H1 (cell line): ENCODE data around the gene IFITM10. TPM values are rescaled to one million over a fixed set of nuclear protein-coding genes. Genes with fewer than 3 reads are reported as not detected.

Source experiments
- CTCF ChIA-PET: fragments of 300-600 bp; sonication (Branson Sonifier 250); formaldehyde crosslinking; loops from one replicate; lab custom pipeline; 2021; ENCODE audit not compliant: partially characterized antibody; lab: Charles Lee
- POLR2A ChIA-PET: fragments of 300-600 bp; sonication (Branson Sonifier 250); formaldehyde crosslinking; loops from one replicate; lab custom pipeline; 2021; ENCODE audit warnings: inconsistent platforms; ENCODE audit not compliant: partially characterized antibody; lab: Charles Lee
- DNase-seq, 2 experiments: peaks; one replicate each; pipeline versions ENCODE4 v3.0.0 to v3.0.0-alpha.2; 2010 to 2022; ENCODE audit warnings: low spot score in 2 of 2, low read depth in 1 of 2, mixed read lengths in 1 of 2
- FAIRE-seq: peaks from 2 replicates; lab custom pipeline; 2011; peaks lifted over from hg19 to GRCh38; lab: Jason Lieb, UNC
- H2AFZ ChIP-seq: 2 replicates; pipeline ENCODE4 v1.8.1; 2012; ENCODE audit warnings: low read length, inconsistent platforms
- H2AK5ac ChIP-seq: 2 replicates; pipeline ENCODE4 v1.6.1; 2013; ENCODE audit warnings: low read depth, low read length
- H2BK120ac ChIP-seq: replicated peaks from 2 replicates; pipeline ENCODE3; 2013; ENCODE audit warnings: low read depth, low read length, inconsistent platforms
- H2BK12ac ChIP-seq: 2 replicates; pipeline ENCODE4 v1.6.1; 2013; ENCODE audit warnings: low read depth, low read length
- H2BK15ac ChIP-seq: 2 replicates; pipeline ENCODE4 v1.6.1; 2013; ENCODE audit warnings: low read length
- H2BK20ac ChIP-seq: 2 replicates; pipeline ENCODE4 v1.6.1; 2013; ENCODE audit warnings: low read length
- H2BK5ac ChIP-seq: 2 replicates; pipeline ENCODE4 v1.6.1; 2013; ENCODE audit warnings: low read depth, low read length
- H3K14ac ChIP-seq: 2 replicates; pipeline ENCODE4 v1.6.1; 2013; ENCODE audit warnings: inconsistent platforms; ENCODE audit not compliant: insufficient read length
- H3K18ac ChIP-seq: 2 replicates; pipeline ENCODE4 v1.6.1; 2013; ENCODE audit warnings: low read length; ENCODE audit errors: extremely low read depth
- H3K23ac ChIP-seq: 2 replicates; pipeline ENCODE4 v1.6.1; 2013; ENCODE audit warnings: inconsistent platforms; ENCODE audit not compliant: insufficient read length
- H3K23me2 ChIP-seq: 2 replicates; pipeline ENCODE4 v1.6.1; 2013; ENCODE audit warnings: low read depth, low read length
- H3K27ac ChIP-seq: 2 replicates; pipeline ENCODE4 v1.6.1; 2011; ENCODE audit warnings: low read depth, low read length, inconsistent platforms
- H3K27me3 ChIP-seq, 4 experiments: replicated peaks in 1 of 4; 1 replicate in 1 of 4; 2 replicates in 3 of 4; pipeline versions ENCODE4 v1.6.1 to v1.8.1; 2011 to 2013; ENCODE audit warnings: low read length in 3 of 4, mild to moderate bottlenecking in 3 of 4, inconsistent platforms in 2 of 4, mixed read lengths in 2 of 4, moderate library complexity in 1 of 4; ENCODE audit not compliant: control insufficient read depth in 3 of 4, insufficient read depth in 3 of 4; ENCODE audit errors: extremely low read depth in 1 of 4
- H3K36me3 ChIP-seq, 4 experiments: 2 replicates each; pipeline versions ENCODE4 v1.6.1 to v1.8.1; 2011 to 2013; ENCODE audit warnings: mild to moderate bottlenecking in 4 of 4, low read length in 3 of 4, moderate library complexity in 2 of 4, control low read depth in 1 of 4, inconsistent platforms in 1 of 4; ENCODE audit not compliant: insufficient read depth in 4 of 4, control insufficient read depth in 2 of 4
- H3K4ac ChIP-seq: replicated peaks from 2 replicates; pipeline ENCODE3; 2013; ENCODE audit warnings: low read length, low read depth, mixed read lengths, inconsistent platforms; ENCODE audit not compliant: insufficient read length
- H3K4me1 ChIP-seq, 4 experiments: replicated peaks in 1 of 4; 1 replicate in 1 of 4; 2 replicates in 3 of 4; pipeline versions ENCODE4 v1.6.1 to v1.8.1; 2011 to 2013; ENCODE audit warnings: low read length in 3 of 4, inconsistent platforms in 2 of 4, mixed read lengths in 1 of 4; ENCODE audit not compliant: insufficient read depth in 4 of 4, control insufficient read depth in 3 of 4
- H3K4me2 ChIP-seq, 2 experiments: 2 replicates each; pipeline versions ENCODE4 v1.6.1 to v1.8.1; 2011 to 2013; ENCODE audit warnings: low read depth in 2 of 2, low read length in 2 of 2, control low read depth in 1 of 2, inconsistent platforms in 1 of 2, mild to moderate bottlenecking in 1 of 2; ENCODE audit not compliant: insufficient read depth in 1 of 2
- H3K4me3 ChIP-seq, 4 experiments: fragments of 200-600, 300-600 bp in 1 of 4; sonication (generic), shearing (Covaris generic), sonication (Bioruptor Twin) in 1 of 4; 2 replicates each; pipeline versions ENCODE4 v1.5.1 to v1.8.1; 2011 to 2016; ENCODE audit warnings: low read length in 4 of 4, low read depth in 3 of 4, control low read depth in 2 of 4, inconsistent platforms in 2 of 4, mild to moderate bottlenecking in 2 of 4, mixed read lengths in 1 of 4, moderate library complexity in 1 of 4; ENCODE audit not compliant: insufficient read depth in 2 of 4; ENCODE audit errors: extremely low read depth in 1 of 4
- H3K56ac ChIP-seq: replicated peaks from 2 replicates; pipeline ENCODE3; 2013; ENCODE audit warnings: low read depth, mild to moderate bottlenecking, mixed read lengths, low read length, inconsistent platforms; ENCODE audit not compliant: insufficient read length
- H3K79me1 ChIP-seq: 2 replicates; pipeline ENCODE4 v1.6.1; 2013; ENCODE audit warnings: low read depth, low read length, control low read depth
- H3K79me2 ChIP-seq, 2 experiments: 2 replicates each; pipeline versions ENCODE4 v1.6.1 to v1.8.1; 2012 to 2013; ENCODE audit warnings: low read length in 2 of 2, mild to moderate bottlenecking in 2 of 2, inconsistent platforms in 1 of 2; ENCODE audit not compliant: insufficient read depth in 2 of 2, control insufficient read depth in 1 of 2
- H3K9ac ChIP-seq, 4 experiments: replicated peaks in 1 of 4; 1 replicate in 1 of 4; 2 replicates in 3 of 4; pipeline versions ENCODE4 v1.6.1 to v1.8.1; 2011 to 2013; ENCODE audit warnings: low read depth in 3 of 4, low read length in 3 of 4, control low read depth in 2 of 4, mild to moderate bottlenecking in 2 of 4, moderate library complexity in 2 of 4, inconsistent platforms in 1 of 4; ENCODE audit errors: extremely low read depth in 1 of 4
- H3K9me3 ChIP-seq, 2 experiments: 2 replicates each; pipeline versions ENCODE4 v1.6.1 to v1.8.1; 2012 to 2013; ENCODE audit warnings: mild to moderate bottlenecking in 2 of 2, moderate library complexity in 2 of 2, control low read depth in 1 of 2, inconsistent platforms in 1 of 2, low read depth in 1 of 2, low read length in 1 of 2, mixed read lengths in 1 of 2; ENCODE audit not compliant: insufficient read depth in 2 of 2
- H4K20me1 ChIP-seq, 2 experiments: replicated peaks in 1 of 2; 2 replicates each; pipeline versions ENCODE3 to v1.8.1; 2011 to 2013; ENCODE audit warnings: inconsistent platforms in 2 of 2, low read length in 2 of 2, mild to moderate bottlenecking in 1 of 2; ENCODE audit not compliant: insufficient read depth in 2 of 2, control insufficient read depth in 1 of 2
- H4K5ac ChIP-seq: 2 replicates; pipeline ENCODE4 v1.6.1; 2013; ENCODE audit warnings: low read length, low read depth, mixed read lengths, inconsistent platforms; ENCODE audit not compliant: insufficient read length
- H4K8ac ChIP-seq: 2 replicates; pipeline ENCODE4 v1.8.0; 2013; ENCODE audit warnings: mild to moderate bottlenecking, moderate library complexity, low read length, inconsistent platforms; ENCODE audit not compliant: insufficient read depth; ENCODE audit errors: extremely low read depth
- H4K91ac ChIP-seq: replicated peaks from 2 replicates; pipeline ENCODE3; 2013; ENCODE audit warnings: low read length, mixed read lengths, inconsistent platforms; ENCODE audit not compliant: insufficient read length
- BCL11A ChIP-seq, 2 experiments: IDR thresholded peaks; one replicate each; pipeline ENCODE4 v1.6.1; 2011; ENCODE audit warnings: low read depth in 2 of 2, low read length in 2 of 2, mild to moderate bottlenecking in 2 of 2
- CHD2 ChIP-seq: IDR thresholded peaks from 2 replicates; pipeline ENCODE4 v1.6.1; 2012; ENCODE audit warnings: low read length, improper control_type of control experiment
- PHF8 ChIP-seq: fragments of 200-600 bp; sonication (generic); conservative IDR thresholded peaks from 2 replicates; pipeline ENCODE4 v1.7.1; 2012; ENCODE audit warnings: low read depth, mild to moderate bottlenecking, inconsistent platforms, low read length, moderate library complexity
- SIN3A ChIP-seq, 2 experiments: IDR thresholded peaks in 1 of 2; conservative IDR thresholded peaks in 1 of 2; 2 replicates each; pipeline ENCODE4 v1.6.1; 2011 to 2012; ENCODE audit warnings: low read length in 2 of 2, improper control_type of control experiment in 1 of 2, low read depth in 1 of 2, mild to moderate bottlenecking in 1 of 2
- WGBS, 2 experiments: shearing (Covaris generic) in 1 of 2; methylation state at CpG; one replicate each; pipeline versions ENCODE4 v1.1.6 to v1.1.7; 2013 to 2015; ENCODE audit warnings: low lambda C conversion rate in 2 of 2, mixed read lengths in 2 of 2, inconsistent platforms in 1 of 2, low coverage in 1 of 2, missing lambda C conversion rate in 1 of 2; ENCODE audit not compliant: insufficient replicate concordance in 2 of 2, insufficient coverage in 1 of 2, insufficient read length in 1 of 2; ENCODE audit errors: extremely low coverage in 1 of 2, missing lambda C conversion rate in 1 of 2; 5-methylcytosine and 5-hydroxymethylcytosine counted together
- polyA plus RNA-seq, 7 experiments: library from polyadenylated mRNA; depleted of rRNA in 3 of 7; stranded (reverse) in 5 of 7; unstranded in 2 of 7; fragments of >200 nt in 5 of 7; fragments of 200-250 nt in 2 of 7; gene quantifications; 1 replicate in 5 of 7; 2 replicates in 1 of 7; 4 replicates in 1 of 7; pipeline versions ENCODE4 v1.2.1 to v1.2.3, GENCODE V29; 2011 to 2013; ENCODE audit warnings: missing spikeins in 2 of 7, mixed read lengths in 2 of 7
- total RNA-seq: library from RNA; stranded (reverse); fragmentation: NEBNext Ultra II Directional; extraction: Animal tissue kit (Norgen Biotek cat#: 25700); gene quantifications from 2 replicates; pipeline ENCODE4 v1.2.1, GENCODE V29; 2021

IFITM10 gene
- total and polyA plus RNA-seq, 2 of the 8 experiments (the other 6 are each of a cell fraction or from before 2014, with no cell fraction given) = 0.08 to 0.22 TPM

DNA sequence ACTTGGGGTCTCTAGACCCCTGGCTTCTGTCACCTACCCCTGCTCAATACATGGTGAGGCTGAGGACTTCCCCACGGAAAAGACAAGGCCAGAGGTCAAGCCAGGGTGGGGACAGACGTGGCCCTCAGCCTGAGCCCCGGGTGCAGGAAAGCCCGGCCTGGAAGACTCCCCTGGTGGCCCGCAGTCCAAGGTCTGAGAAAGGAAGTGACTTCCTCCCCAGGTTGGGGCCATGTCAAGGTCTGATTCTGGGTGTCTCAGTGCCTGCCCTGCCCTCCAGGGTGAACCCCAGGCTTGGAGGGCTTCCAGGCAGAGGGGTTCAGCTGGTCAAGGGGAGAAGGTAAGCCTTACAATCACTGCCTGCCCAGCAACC is 9.4 kb upstream of the IFITM10 start:
- Histone ChIP-seq H3K9me3 (no peaks in the 10 kb centered on the region), H4K20me1 (peaks cover 4 to 12% of the 10 kb centered on the region in 2 experiments), H3K4me3 (no peak overlapping the region), H3K4me1 (peaks cover 0 to 8% (median 5%) of the 10 kb centered on the region in 4 experiments; a peak in 5 of 7 replicates), H3K4me2 (no peak overlapping the region), H2BK120ac (no peak overlapping the region), H3K27me3 (no peaks in the 10 kb centered on the region), H3K56ac (no peak overlapping the region), H4K8ac (no peak overlapping the region), H3K9ac (no peak overlapping the region), H3K23ac (no peak overlapping the region), H2BK5ac (no peak overlapping the region), H3K23me2 (peaks cover 6% of the 10 kb centered on the region; the same call in 1 of the 2 replicates), H4K5ac (no peak overlapping the region), H3K36me3 (peaks cover 0 to 21% (median 6%) of the 10 kb centered on the region in 4 experiments; a peak in 5 of 8 replicates), H2BK15ac (no peak overlapping the region), H2BK20ac (no peak overlapping the region), H3K4ac (no peak overlapping the region), H3K18ac (no peak overlapping the region), H2AK5ac (no peak overlapping the region), H2AFZ (no peak overlapping the region), H3K79me2 (peaks cover 0 to 12% of the 10 kb centered on the region in 2 experiments; a peak in 2 of 4 replicates), H2BK12ac (no peak overlapping the region), H3K79me1 (0 out of 2 replicates have a peak, but pooled peaks cover 2% of the 10 kb centered on the region), H3K27ac (no peak overlapping the region), H3K14ac (no peak overlapping the region), H4K91ac (no peak overlapping the region)
- POLR2A ChIA-PET = no interaction called here
- CTCF ChIA-PET = no interaction called here
- WGBS, 2 experiments = 84% methylated on average over 5 of the region's 5 CpGs; no CpG with 5 or more reads in 1 of the 2 experiments
- FAIRE-seq (no peak), DNase-seq (no peak)
- TF ChIP-seq PHF8 = no peak
- TF ChIP-seq CHD2 = no peak
- TF ChIP-seq SIN3A (conservative IDR thresholded peaks at IDR 0.05 in 1 of 2, IDR thresholded peaks at IDR 0.05 in 1 of 2; ENCODE audit: low read depth in 1 of 2, low read length in 2 of 2) = no peak
- TF ChIP-seq BCL11A (IDR thresholded peaks at IDR 0.05; ENCODE audit: low read depth in 2 of 2, low read length in 2 of 2) = no peak
